Measurements from ENCODE around the gene HOXC12.

HOXC12 gene

DNA sequence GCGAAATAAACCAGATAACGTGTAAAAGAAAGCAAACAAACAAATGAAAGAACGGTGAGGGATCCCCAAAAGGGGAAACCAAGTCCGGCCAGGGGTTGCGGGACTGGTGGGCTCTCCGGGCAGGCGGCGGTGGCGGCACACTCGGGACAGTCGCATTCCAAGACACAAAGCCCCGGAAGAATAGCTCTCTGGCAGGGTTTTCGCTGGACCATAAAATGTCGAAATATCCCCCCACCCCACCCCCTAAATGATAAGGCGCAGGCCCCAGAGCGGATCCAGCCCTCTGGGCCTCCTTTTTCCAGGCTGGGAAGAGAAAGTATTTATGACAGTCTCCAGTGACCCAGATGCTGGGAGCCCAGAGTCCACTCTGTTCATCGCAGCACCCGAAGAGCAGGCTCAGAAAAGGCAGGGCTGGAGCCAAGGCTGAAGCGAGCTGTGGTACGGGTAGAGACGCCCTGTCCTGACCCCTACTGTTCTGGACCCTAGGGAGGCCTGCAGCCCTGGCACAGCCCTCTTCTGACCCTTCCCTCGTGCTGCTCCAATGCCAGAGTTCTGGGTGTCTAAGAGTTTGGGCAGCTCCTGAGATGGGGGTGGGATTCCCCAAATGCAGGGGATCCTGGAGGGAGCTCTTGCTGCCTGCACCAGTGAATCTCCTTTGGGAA lies 52.0 kb downstream of the HOXC12 start:
- DNase-seq, result no peak

- no peak for DNase-seq
Observed at GRCh38 chr12:54007538-54008259, 53.0 kb downstream of the HOXC12 start.

GRCh38 chr12:54008260-54008552 lies 53.5 kb downstream of the HOXC12 start:
- no peak for DNase-seq
